ENCODE measurements around the gene PDCD2L.
"Not testable (repeated sequence)": the region's sequence is repeated elsewhere in the genome, so short reads cannot be mapped to it uniquely, and the experiment has no call there.

The PDCD2L gene

GRCh38 chr19:34404109-34404909, at the start of gene PDCD2L:
PDCD2L (plus strand) TSS chr19:34404399; CDS start chr19:34404431, 32 bp downstream.
- DNase-seq (ENCODE audit: low read depth in 3 of 3), result peak; percentile 86 to 92 (median 89)

- DNase-seq (ENCODE audit: low read depth in 3 of 3), result no peak
Measured at GRCh38 chr19:34355201-34355600, 49.0 kb upstream of the PDCD2L start.

GRCh38 chr19:34356875-34357274, 47.3 kb upstream of the PDCD2L start:
- DNase-seq (ENCODE audit: low read depth in 3 of 3), result no peak

- no peak for DNase-seq (ENCODE audit: low read depth in 3 of 3)
Measured at GRCh38 chr19:34357431-34357830, 46.8 kb upstream of the PDCD2L start.

GRCh38 chr19:34359140-34359953, 44.9 kb upstream of the PDCD2L start:
- DNase-seq (ENCODE audit: low read depth in 3 of 3), result peak; percentile 92 to 99 (median 96)

GRCh38 chr19:34359954-34360315, 44.3 kb upstream of the PDCD2L start:
- no peak for DNase-seq (ENCODE audit: low read depth in 3 of 3)

DNA sequence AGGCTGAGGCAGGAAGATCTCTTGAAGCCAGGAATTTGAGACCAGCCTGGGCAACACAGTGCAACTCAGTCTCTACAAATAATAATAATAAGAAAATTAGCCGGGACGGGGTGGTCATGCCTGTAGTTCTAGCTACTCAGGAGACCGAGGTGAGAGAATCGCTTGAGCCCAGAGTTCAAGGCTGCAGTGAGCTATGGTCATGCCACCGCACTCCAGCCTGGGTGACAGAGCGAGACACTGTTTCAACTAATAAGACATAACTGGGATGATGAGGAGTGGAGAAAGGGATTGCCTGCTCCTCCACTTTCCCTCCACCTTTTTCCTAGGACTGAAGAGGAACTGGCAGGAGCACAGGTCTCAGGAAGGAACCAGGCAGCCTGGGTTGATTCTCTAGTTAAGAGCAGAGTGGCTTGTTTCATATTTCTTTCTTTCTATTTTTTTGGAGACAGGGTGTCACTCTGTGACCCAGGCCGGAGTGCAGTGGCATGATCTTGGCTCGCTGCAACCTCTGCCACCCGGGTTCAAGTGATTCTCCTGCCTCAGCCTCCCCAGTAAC, 43.8 kb upstream of the PDCD2L start:
- DNase-seq (ENCODE audit: low read depth in 3 of 3), result no peak

DNA sequence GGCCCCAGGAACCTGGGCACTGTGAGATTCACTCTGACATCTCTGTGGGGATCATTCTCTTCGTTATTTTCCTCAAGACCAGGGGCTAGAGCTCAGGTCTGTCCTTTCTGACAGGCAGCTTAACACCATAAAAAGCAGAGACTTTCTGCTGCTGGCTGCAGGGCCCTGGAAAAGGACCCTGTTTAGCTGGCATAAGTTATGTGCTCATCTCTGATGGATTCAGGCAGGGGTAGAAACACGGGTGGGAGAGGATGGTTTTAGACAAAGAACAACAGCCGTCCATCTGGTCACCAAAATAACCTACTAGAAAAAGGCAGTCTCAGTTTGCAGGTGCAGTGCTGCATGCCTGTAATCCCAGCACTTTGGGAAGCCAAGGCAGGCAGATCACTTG, 41.5 kb upstream of the PDCD2L start:
- no peak for DNase-seq (ENCODE audit: low read depth in 3 of 3)

DNA sequence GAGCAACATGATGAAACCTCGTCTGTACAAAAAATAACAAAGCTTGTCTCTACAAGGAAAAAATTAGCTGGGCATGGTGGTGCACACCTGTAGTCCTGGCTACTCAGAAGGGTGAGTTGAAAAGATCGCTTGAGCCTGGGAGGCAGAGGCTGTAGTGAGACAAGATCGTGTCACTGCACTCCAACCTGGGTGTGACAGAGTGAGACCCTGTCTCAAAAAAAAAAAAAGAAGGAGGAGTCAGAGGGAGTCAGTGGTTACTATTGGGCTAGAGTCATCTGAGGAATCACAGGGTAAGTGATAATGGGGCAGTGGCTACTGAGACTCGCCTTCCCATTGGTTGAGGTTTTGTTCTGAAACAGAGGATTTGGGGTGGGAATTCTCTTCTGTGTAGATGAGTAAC, 41.1 kb upstream of the PDCD2L start:
- DNase-seq (ENCODE audit: low read depth in 3 of 3), result no peak

DNA sequence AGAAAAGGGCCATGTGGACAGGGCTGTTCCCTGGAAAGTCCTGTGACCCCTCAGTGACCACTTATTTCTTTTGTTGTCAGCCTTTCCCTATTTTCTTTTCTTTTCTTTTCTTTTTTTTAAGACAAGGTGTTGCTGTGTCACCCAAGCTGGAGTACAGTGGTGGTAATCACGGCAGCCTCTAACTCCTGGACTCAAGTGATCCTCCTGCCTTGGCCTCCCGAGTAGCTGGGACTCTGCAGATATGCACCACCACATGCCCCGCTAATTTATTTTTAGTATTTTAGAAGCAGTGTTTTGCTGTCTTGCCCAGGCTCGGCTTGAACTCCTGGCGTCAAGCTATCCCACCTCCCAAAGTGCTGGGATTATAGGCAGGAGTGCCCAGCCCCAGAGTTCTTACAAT, 40.3 kb upstream of the PDCD2L start:
- DNase-seq (ENCODE audit: low read depth in 3 of 3), result no peak

DNA sequence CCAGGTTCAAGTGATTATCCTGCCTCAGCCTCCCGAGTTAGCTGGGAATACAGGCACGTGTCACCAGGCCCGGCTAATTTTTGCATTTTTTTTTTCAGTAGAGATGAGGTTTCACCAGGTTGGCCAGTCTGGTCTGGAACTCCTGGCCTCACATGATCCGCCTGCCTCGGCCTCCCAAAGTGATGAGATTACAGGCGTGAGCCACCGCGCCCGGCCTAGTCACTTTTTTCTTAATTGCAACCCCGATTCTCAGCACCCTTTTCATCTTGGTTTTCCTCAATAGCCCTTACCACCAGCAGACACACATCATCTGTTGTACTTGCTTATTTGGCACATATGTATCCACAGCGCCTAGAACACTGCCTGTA, 39.8 kb upstream of the PDCD2L start:
- DNase-seq (ENCODE audit: low read depth in 3 of 3), result no peak

- peak; percentile 47 to 72 (median 62) for DNase-seq (ENCODE audit: low read depth in 3 of 3)
Measured at GRCh38 chr19:34364830-34365462, 39.3 kb upstream of the PDCD2L start, which contains the start of gene GPI. GPI (plus strand) TSS chr19:34365196; CDS start chr19:34365267, 71 bp downstream.

DNA sequence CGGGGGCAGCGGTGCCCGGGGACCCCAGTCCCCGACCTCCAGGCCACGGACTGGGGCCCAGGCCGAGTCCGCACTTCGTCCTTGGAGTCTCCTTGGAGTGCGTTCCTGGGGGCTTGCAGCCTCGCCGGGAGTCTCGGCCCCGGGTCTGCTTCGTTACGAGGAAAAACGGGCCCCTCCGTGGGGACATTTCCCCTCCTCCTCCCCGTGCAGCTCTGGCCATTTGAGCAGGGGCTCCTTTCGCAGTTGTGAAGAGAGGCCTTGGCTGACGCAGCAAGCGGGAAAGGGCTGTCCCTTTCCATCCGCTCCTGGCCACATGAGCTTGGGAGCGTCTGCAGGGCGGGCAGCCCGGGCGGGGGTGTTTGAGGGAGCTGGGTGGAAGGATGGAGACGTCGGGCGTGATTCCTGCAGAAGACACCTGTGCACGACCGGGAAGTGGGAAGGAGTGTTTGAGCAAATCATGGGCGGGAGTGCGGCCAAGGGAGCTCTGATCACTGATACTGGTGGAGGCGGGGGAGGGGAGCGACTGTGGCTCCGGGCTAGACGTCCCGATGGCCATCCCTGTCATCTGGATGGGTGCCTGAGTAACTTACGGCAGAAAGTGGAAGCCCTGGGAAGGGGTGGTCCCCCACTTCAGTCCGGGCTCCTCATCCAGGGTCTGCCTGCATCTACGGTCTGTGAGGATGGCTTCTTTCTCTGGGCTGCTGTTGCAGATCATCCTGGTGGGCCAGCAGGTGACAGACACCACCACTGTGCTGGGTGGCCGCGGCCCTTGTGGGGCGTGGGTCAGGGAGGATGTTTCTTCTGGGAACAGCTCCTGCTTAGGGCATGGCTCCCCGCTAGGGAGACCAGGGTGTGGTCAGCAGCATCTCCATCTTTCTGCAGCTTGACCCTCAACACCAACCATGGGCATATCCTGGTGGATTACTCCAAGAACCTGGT, 38.5 kb upstream of the PDCD2L start:
- peak in 2 of 3 experiments; percentile 12 to 28 for DNase-seq (ENCODE audit: low read depth in 3 of 3)

- no peak for DNase-seq (ENCODE audit: low read depth in 3 of 3)
Measured at GRCh38 chr19:34366738-34367623, 37.2 kb upstream of the PDCD2L start.

DNA sequence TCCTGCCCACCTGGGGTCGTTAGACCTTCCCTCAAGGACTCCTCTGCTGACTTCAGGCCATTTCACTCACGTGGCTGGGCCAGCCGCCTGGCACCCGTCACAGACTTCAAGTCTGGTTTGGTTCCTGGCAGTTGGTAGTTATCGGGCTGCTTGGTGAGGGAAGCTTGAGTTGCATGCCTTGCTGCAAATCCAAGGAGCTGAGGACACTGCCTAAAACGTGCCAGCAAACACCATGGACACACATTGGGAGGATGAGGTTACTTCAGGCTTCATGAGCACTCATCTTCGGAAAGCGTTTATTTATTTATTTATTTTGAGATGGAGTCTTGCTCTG, 36.6 kb upstream of the PDCD2L start:
- DNase-seq (ENCODE audit: low read depth in 3 of 3), result no peak

DNA sequence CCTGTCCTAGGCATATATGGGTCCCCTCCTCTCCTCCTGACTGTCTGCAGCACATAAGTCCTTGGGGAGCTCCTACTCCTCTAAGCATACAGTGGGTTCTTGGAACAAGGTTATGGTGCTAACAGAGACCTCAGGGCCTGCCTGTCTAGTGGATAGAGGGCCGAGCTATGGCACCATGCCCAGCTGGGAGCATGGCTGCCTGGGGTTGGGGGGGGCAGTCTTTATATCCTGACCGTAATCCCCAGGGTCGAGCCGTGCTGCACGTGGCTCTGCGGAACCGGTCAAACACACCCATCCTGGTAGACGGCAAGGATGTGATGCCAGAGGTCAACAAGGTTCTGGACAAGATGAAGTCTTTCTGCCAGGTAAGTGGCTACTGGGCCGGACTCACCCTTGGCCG, 35.9 kb upstream of the PDCD2L start:
- no peak for DNase-seq (ENCODE audit: low read depth in 3 of 3)

- DNase-seq (ENCODE audit: low read depth in 3 of 3), result not testable (repeated sequence)
Measured at GRCh38 chr19:34369166-34369565, 35.0 kb upstream of the PDCD2L start.

GRCh38 chr19:34370117-34370516, 34.1 kb upstream of the PDCD2L start:
- no peak for DNase-seq (ENCODE audit: low read depth in 3 of 3)

GRCh38 chr19:34370983-34371382, 33.2 kb upstream of the PDCD2L start:
- DNase-seq (ENCODE audit: low read depth in 3 of 3), result no peak

DNA sequence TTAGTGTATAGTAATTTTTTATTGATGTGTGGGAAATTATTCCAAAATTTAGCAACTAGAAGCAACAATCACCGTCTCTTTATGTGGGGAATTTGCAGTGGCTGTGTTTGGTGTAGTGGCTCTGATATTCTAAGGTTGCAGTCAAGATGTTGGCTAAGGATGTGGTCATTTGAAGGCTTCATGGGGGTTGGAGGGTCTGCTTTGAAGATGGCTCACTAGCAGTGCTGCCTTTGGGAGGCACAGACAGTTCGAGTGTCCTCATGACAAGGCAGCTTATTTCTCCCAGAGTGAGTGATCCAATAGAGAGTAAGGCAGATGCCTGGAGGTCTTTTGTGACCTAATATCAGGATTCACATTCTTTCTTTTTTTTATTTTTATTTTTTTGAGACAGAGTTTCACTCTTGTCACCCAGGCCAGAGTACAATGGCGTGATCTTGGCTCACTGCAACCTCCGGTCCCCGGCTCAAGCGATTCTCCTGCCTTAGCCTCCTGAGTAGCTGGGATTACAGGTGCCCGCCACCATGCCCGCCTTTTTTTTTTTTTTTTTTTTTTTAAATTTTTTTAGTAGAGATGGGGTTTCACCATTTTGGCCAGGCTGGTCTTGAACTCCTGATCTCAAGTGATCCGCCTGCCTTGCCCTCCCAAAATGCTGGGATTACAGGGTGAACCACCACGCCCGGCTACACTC, 30.5 kb upstream of the PDCD2L start:
- DNase-seq (ENCODE audit: low read depth in 3 of 3), result no peak
